HepG2 (cell line): ENCODE results near the gene SLX9. TPM values are rescaled to one million over a fixed set of nuclear protein-coding genes. Genes with fewer than 3 reads are reported as not detected.

Experiments
- ATAC-seq: fragments of 200-7000 bp; cut with Tn5 transposase; 3 replicates; pipeline ENCODE4 v1.9.1; 2020; ENCODE audit warnings: mild to moderate bottlenecking, moderate library complexity
- BruUV-seq: library from RNA; stranded (reverse); fragments of 400-500 nt; replicated peaks from 2 replicates; lab custom pipeline; 2021; lab: Mats Ljungman, UMichigan
- CTCF ChIA-PET: fragments of 300-600 bp; formaldehyde crosslinking; extraction: SDS; loops from one replicate; lab custom pipeline; 2021; ENCODE audit warnings: low total read pairs, inconsistent platforms, low intra/inter-chr PET ratio; lab: Yijun Ruan, JAX
- POLR2A ChIA-PET: fragments of 350-600 bp; sonication (Branson Sonifier 250); formaldehyde crosslinking; loops from one replicate; lab custom pipeline; 2020; ENCODE audit warnings: antibody characterized with exemption, inconsistent platforms; lab: Yijun Ruan, JAX
- DNase-seq: peaks from one replicate; pipeline ENCODE4 v3.0.0-alpha.2; 2015; ENCODE audit warnings: low spot score
- FAIRE-seq: peaks from 3 replicates; lab custom pipeline; 2011; peaks lifted over from hg19 to GRCh38; lab: Jason Lieb, UNC
- H2AFZ ChIP-seq: one replicate; pipeline ENCODE4 v1.6.1; 2011; ENCODE audit warnings: low read length, inconsistent platforms
- H3K27ac ChIP-seq: fragments of 300-600 bp; 3 replicates; pipeline ENCODE4 v1.8.0; 2011; ENCODE audit warnings: mixed run types, mild to moderate bottlenecking, mixed read lengths, low read length, inconsistent platforms; ENCODE audit not compliant: insufficient read depth; ENCODE audit errors: extremely low read length
- H3K27me3 ChIP-seq, 2 experiments: fragments of 200-600 bp in 1 of 2; 2 replicates in 1 of 2; 3 replicates in 1 of 2; pipeline versions ENCODE4 v1.6.0 to v1.8.0; 2011; ENCODE audit warnings: low read length in 2 of 2, mild to moderate bottlenecking in 2 of 2, moderate library complexity in 2 of 2, inconsistent platforms in 1 of 2; ENCODE audit not compliant: insufficient read depth in 2 of 2, control insufficient read depth in 1 of 2
- H3K36me3 ChIP-seq, 2 experiments: fragments of 200-600 bp in 1 of 2; replicated peaks in 1 of 2; 2 replicates in 1 of 2; 3 replicates in 1 of 2; pipeline versions ENCODE4 v1.5.1 to v1.8.0; 2011; ENCODE audit warnings: low read length in 2 of 2, inconsistent platforms in 1 of 2; ENCODE audit not compliant: insufficient read depth in 2 of 2, control insufficient read depth in 1 of 2
- H3K4me1 ChIP-seq: 2 replicates; pipeline ENCODE4 v1.5.1; 2012; ENCODE audit warnings: low read length, inconsistent platforms; ENCODE audit not compliant: insufficient read depth
- H3K4me2 ChIP-seq: 2 replicates; pipeline ENCODE4 v1.6.0; 2011; ENCODE audit warnings: low read depth, low read length, inconsistent platforms
- H3K4me3 ChIP-seq, 3 experiments: fragments of 200-600 bp in 1 of 3; sonication (generic), shearing (Covaris generic) in 1 of 3; replicated peaks in 1 of 3; 2 replicates each; pipeline ENCODE4 v1.5.1; 2011 to 2016; ENCODE audit warnings: low read length in 3 of 3, inconsistent platforms in 2 of 3, low read depth in 2 of 3, mild to moderate bottlenecking in 2 of 3, control low read depth in 1 of 3, mixed read lengths in 1 of 3; ENCODE audit not compliant: insufficient read depth in 1 of 3
- H3K79me2 ChIP-seq: one replicate; pipeline ENCODE4 v1.6.1; 2011; ENCODE audit warnings: low read length, inconsistent platforms; ENCODE audit not compliant: insufficient read depth
- H3K9ac ChIP-seq: 2 replicates; pipeline ENCODE4 v1.6.0; 2011; ENCODE audit warnings: mild to moderate bottlenecking, low read depth, low read length, inconsistent platforms; ENCODE audit not compliant: insufficient read depth
- H3K9me3 ChIP-seq: 2 replicates; pipeline ENCODE4 v1.5.1; 2012; ENCODE audit warnings: mild to moderate bottlenecking, low read length
- H4K20me1 ChIP-seq: 2 replicates; pipeline ENCODE4 v1.6.0; 2011; ENCODE audit warnings: inconsistent platforms, mild to moderate bottlenecking, low read length, moderate library complexity; ENCODE audit not compliant: insufficient read depth
- ATF2 ChIP-seq: sonication (generic); formaldehyde crosslinking; IDR thresholded peaks from 2 replicates; pipeline ENCODE4 v1.4.0; 2020; ENCODE audit warnings: missing genetic modification reagents
- HDAC6 ChIP-seq: fragments of 200-600 bp; sonication (generic); IDR thresholded peaks from 2 replicates; pipeline ENCODE4 v1.7.0; 2017; ENCODE audit warnings: mild to moderate bottlenecking, antibody characterized with exemption, low read length, low read depth
- MATR3 ChIP-seq: sonication (generic); formaldehyde crosslinking; IDR thresholded peaks from 2 replicates; pipeline ENCODE4 v1.4.0; 2020; ENCODE audit warnings: missing genetic modification reagents
- MIXL1 ChIP-seq: IDR thresholded peaks from 2 replicates; pipeline ENCODE4 v1.6.1; 2016
- NFATC3 ChIP-seq: sonication (generic); formaldehyde crosslinking; IDR thresholded peaks from 2 replicates; pipeline ENCODE4 v1.5.1; 2020; ENCODE audit warnings: mild to moderate bottlenecking, missing genetic modification reagents
- NRL ChIP-seq: sonication (generic); formaldehyde crosslinking; IDR thresholded peaks from 2 replicates; pipeline ENCODE4 v1.5.0; 2020; ENCODE audit warnings: missing genetic modification reagents, mild to moderate bottlenecking, moderate library complexity, borderline replicate concordance
- PHB2 ChIP-seq: fragments of 450-650 bp; IDR thresholded peaks from 2 replicates; pipeline ENCODE4 v1.6.1; 2018; ENCODE audit not compliant: partially characterized antibody
- RARG ChIP-seq: sonication (generic); formaldehyde crosslinking; IDR thresholded peaks from 2 replicates; pipeline ENCODE4 v1.4.0; 2020; ENCODE audit warnings: low read depth, mild to moderate bottlenecking, missing genetic modification reagents
- RFX5 ChIP-seq: IDR thresholded peaks from 2 replicates; pipeline ENCODE4 v1.6.1; 2011; ENCODE audit warnings: low read depth, low read length, improper control_type of control experiment
- TBP ChIP-seq: sonication (generic); formaldehyde crosslinking; IDR thresholded peaks from 2 replicates; pipeline ENCODE4 v1.5.0; 2020; ENCODE audit warnings: missing genetic modification reagents
- ZBED4 ChIP-seq: sonication (generic); formaldehyde crosslinking; IDR thresholded peaks from 2 replicates; pipeline ENCODE4 v1.4.0; 2020; ENCODE audit warnings: missing genetic modification reagents, borderline replicate concordance
- ZKSCAN5 ChIP-seq: sonication (generic); formaldehyde crosslinking; IDR thresholded peaks from 2 replicates; pipeline ENCODE4 v1.5.1; 2020; ENCODE audit warnings: mild to moderate bottlenecking, missing genetic modification reagents
- ZNF367 ChIP-seq: sonication (generic); formaldehyde crosslinking; IDR thresholded peaks from 2 replicates; pipeline ENCODE4 v1.4.0; 2020; ENCODE audit warnings: missing genetic modification reagents, borderline replicate concordance
- ZNF562 ChIP-seq: sonication (generic); formaldehyde crosslinking; IDR thresholded peaks from 2 replicates; pipeline ENCODE4 v1.8.0; 2022; ENCODE audit warnings: missing genetic modification reagents, borderline replicate concordance
- ZNF770 ChIP-seq: sonication (generic); formaldehyde crosslinking; IDR thresholded peaks from 2 replicates; pipeline ENCODE4 v1.5.0; 2020; ENCODE audit warnings: mild to moderate bottlenecking, missing genetic modification reagents
- ZSCAN25 ChIP-seq: sonication (generic); formaldehyde crosslinking; IDR thresholded peaks from 2 replicates; pipeline ENCODE4 v1.8.0; 2022; ENCODE audit warnings: mild to moderate bottlenecking, missing genetic modification reagents
- ZSCAN30 ChIP-seq: sonication (generic); formaldehyde crosslinking; IDR thresholded peaks from 2 replicates; pipeline ENCODE4 v1.5.0; 2020; ENCODE audit warnings: mild to moderate bottlenecking, missing genetic modification reagents
- WGBS: methylation state at CpG from one replicate; pipeline ENCODE4 v1.1.6; 2017; ENCODE audit warnings: low lambda C conversion rate; 5-methylcytosine and 5-hydroxymethylcytosine counted together
- in situ Hi-C: cut with HindIII; loops from 2 replicates; pipeline ENCODE4 v1.10.0; 2017; ENCODE audit warnings: low pct_unique_long_range_greater_than_20kb; ENCODE audit not compliant: extremely low pct_ligation_motif_present
- intact Hi-C: fragments of 100-400 bp; cut with micrococcal nuclease; formaldehyde crosslinking; loops from one replicate; pipeline ENCODE4 v1.10.0; 2022; ENCODE audit not compliant: unreplicated experiment
- polyA plus RNA-seq, 8 experiments: library from polyadenylated mRNA; depleted of rRNA in 3 of 8; stranded (reverse) in 7 of 8; unstranded in 1 of 8; fragments of >200 nt; fragmentation: Illumina TruSeq in 4 of 8; extraction: Trizol in 4 of 8; gene quantifications; 2 replicates each; pipeline versions ENCODE4 v1.2.1 to v1.2.3, GENCODE V29; 2011 to 2016; ENCODE audit warnings: low read depth in 4 of 8, missing spikeins in 1 of 8, mixed read lengths in 1 of 8; ENCODE audit not compliant: insufficient read depth in 1 of 8
- total RNA-seq, 5 experiments: library from RNA; depleted of rRNA; stranded (reverse); fragments of >200 nt; fragmentation: Illumina TruSeq; extraction: Trizol; gene quantifications; 2 replicates each; pipeline ENCODE4 v1.2.3, GENCODE V29; 2016; ENCODE audit warnings: low read depth in 1 of 5

Gene SLX9
- total and polyA plus RNA-seq, 2 of the 13 experiments (the other 11 are each of a cell fraction or from before 2014, with no cell fraction given): 21.0 to 47.1 TPM

GRCh38 chr21:44947111-44947929 is 7.5 kb downstream of the SLX9 start:
- in situ Hi-C loops (loop anchor here (5.0 kb wide), 1 partner anchor 190 kb away; no protein-coding TSS in a partner anchor), intact Hi-C loops (no loop called here)
- FAIRE-seq: no peak
- peaks cover 65% of the 10 kb centered on the region for H3K79me2 ChIP-seq
- CTCF ChIA-PET: no interaction called here
- 98% methylated on average over 14 of the region's 22 CpGs for WGBS
- H3K9me3 ChIP-seq: no peaks in the 10 kb centered on the region
- H3K9ac ChIP-seq: no peak overlapping the region
- H3K4me2 ChIP-seq: no peak overlapping the region
- BruUV-seq: no TSS peak
- DNase-seq: no peak
- POLR2A ChIA-PET: interaction anchor here (1.2 kb wide), 1 partner anchor 8 kb away, joined by 3 read pairs; the partner anchor contains the start of gene SLX9
- peaks cover 18 to 65% of the 10 kb centered on the region in 2 experiments for H3K36me3 ChIP-seq
- H3K4me1 ChIP-seq: peaks cover 17% of the 10 kb centered on the region
- no peak for ATAC-seq
- no peak overlapping the region for H3K27ac ChIP-seq
- peaks cover 9% of the 10 kb centered on the region for H4K20me1 ChIP-seq
- no peak overlapping the region for H3K4me3 ChIP-seq
- no peaks in the 10 kb centered on the region for H3K27me3 ChIP-seq
- no peak overlapping the region for H2AFZ ChIP-seq
- TF ChIP-seq PHB2 (no peak), TBP (CRISPR knock-in tag) (no peak), ZNF367 (no peak), ZKSCAN5 (CRISPR knock-in tag) (no peak), MIXL1 (CRISPR knock-in tag) (no peak), ZNF562 (CRISPR knock-in tag) (no peak), NRL (no peak), MATR3 (CRISPR knock-in tag) (no peak), ZBED4 (no peak), ATF2 (CRISPR knock-in tag) (no peak), ZSCAN25 (CRISPR knock-in tag) (no peak), NFATC3 (no peak), HDAC6 (no peak), ZSCAN30 (CRISPR knock-in tag) (no peak), ZNF770 (CRISPR knock-in tag) (no peak), RARG (CRISPR knock-in tag) (no peak), RFX5 (no peak)
